ENCODE measurements around the gene SLC22A5. TPM values are rescaled to one million over a fixed set of nuclear protein-coding genes. Genes with fewer than 3 reads are reported as not detected.

Gene SLC22A5
- polyA plus RNA-seq, 2 of the 4 experiments (the other 2 are of a cell fraction): 27.4 to 35.3 TPM

DNA sequence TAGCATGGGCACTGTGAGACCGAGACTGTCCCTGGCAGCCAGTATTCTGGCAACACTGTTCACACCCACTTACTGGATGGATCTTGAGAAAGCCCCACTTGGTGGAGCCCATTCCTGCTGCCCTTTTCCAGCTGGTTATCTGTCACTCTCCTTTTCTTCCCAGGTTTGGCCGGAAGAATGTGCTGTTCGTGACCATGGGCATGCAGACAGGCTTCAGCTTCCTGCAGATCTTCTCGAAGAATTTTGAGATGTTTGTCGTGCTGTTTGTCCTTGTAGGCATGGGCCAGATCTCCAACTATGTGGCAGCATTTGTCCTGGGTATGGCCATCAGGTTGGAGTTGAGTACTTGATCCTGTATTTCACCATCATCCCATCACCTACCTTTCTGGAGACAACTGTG, 14.5 kb downstream of the SLC22A5 start:
- 96% methylated on average over 5 of the region's 5 CpGs for WGBS (ENCODE audit: missing lambda C conversion rate)
- TF ChIP-seq, protein P1, sequence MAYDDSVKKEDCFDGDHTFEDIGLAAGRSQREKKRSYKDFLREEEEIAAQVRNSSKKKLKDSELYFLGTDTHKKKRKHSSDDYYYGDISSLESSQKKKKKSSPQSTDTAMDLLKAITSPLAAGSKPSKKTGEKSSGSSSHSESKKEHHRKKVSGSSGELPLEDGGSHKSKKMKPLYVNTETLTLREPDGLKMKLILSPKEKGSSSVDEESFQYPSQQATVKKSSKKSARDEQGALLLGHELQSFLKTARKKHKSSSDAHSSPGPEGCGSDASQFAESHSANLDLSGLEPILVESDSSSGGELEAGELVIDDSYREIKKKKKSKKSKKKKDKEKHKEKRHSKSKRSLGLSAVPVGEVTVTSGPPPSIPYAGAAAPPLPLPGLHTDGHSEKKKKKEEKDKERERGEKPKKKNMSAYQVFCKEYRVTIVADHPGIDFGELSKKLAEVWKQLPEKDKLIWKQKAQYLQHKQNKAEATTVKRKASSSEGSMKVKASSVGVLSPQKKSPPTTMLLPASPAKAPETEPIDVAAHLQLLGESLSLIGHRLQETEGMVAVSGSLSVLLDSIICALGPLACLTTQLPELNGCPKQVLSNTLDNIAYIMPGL (CRISPR knock-in tag; IDR thresholded peaks at IDR 0.05; ENCODE audit: borderline replicate concordance): no peak
- TF ChIP-seq, protein P2, sequence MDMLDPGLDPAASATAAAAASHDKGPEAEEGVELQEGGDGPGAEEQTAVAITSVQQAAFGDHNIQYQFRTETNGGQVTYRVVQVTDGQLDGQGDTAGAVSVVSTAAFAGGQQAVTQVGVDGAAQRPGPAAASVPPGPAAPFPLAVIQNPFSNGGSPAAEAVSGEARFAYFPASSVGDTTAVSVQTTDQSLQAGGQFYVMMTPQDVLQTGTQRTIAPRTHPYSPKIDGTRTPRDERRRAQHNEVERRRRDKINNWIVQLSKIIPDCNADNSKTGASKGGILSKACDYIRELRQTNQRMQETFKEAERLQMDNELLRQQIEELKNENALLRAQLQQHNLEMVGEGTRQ (IDR thresholded peaks at IDR 0.05): no peak
- TF ChIP-seq HOXB5 (CRISPR knock-in tag; IDR thresholded peaks at IDR 0.05) (no peak), KDM5A (IDR thresholded peaks at IDR 0.05) (no peak)
- Histone ChIP-seq H3K4me3 (no peak overlapping the region), H3K4me1 (peaks cover 49% of the 10 kb centered on the region), H3K9me3 (no peaks in the 10 kb centered on the region), H3K4me2 (no peak overlapping the region), H3K27ac (peak overlapping the region in 1 of 2 experiments; percentile 92; a peak in 2 of 6 replicates)
- ATAC-seq (no peak), DNase-seq (ENCODE audit: low read depth in 1 of 2, low spot score in 1 of 2) (no peak), FAIRE-seq (no peak)
- ChIA-PET CTCF (interaction anchor here (0.8 to 9.4 kb wide), 13 partner anchors 9 to 435 kb away, joined by 3 to 98 read pairs (median 7); partner anchors contain the start of genes IRF1, SLC22A4 and SLC22A5), POLR2A (no interaction called here)

DNA sequence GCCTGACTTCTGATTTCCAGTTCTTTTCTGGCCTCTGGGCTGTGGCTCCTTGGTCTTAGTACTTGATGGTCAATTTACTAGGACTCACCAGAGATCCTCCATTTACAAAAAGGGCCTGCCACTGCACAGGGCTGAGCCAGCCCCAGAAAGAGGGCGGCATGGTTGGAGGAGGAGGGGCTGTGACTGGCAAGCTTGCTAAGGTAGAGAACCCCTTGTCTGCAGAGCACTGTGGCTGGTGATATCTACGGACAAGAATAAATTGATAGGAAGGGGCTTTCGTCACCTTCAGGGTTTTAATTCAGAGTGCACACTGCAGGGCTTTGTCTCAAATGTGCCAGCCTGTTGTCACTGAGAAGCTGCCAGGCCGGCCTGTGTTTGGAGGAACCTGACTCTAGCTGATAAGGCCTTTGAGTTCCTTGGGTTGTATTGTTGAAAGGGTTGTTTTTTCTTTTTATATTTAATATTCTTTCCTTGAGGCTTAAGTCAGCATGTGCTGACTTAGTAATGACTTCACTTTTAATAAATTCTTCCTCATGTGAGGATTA, 15.1 kb downstream of the SLC22A5 start:
- no peak for FAIRE-seq
- Histone ChIP-seq H3K4me2 (no peak overlapping the region), H3K4me1 (peaks cover 55% of the 10 kb centered on the region), H3K4me3 (no peak overlapping the region), H3K9me3 (no peaks in the 10 kb centered on the region), H3K27ac (peak overlapping the region; percentile 92 to 94; a peak in 4 of 6 replicates)
- 91% methylated on average over 4 of the region's 4 CpGs for WGBS (ENCODE audit: missing lambda C conversion rate)
- POLR2A ChIA-PET: no interaction called here
- CTCF ChIA-PET: interaction anchor here (0.8 to 9.4 kb wide), 15 partner anchors 9 to 435 kb away, joined by 3 to 98 read pairs (median 7); partner anchors contain the start of genes IRF1, SLC22A4 and SLC22A5
- TF ChIP-seq FOXS1 (CRISPR knock-in tag; IDR thresholded peaks at IDR 0.05): no peak
- no peak for TF ChIP-seq POLR2AphosphoS2 (conservative IDR thresholded peaks at IDR 0.05; ENCODE audit: low read length)
- TF ChIP-seq, protein P1 (CRISPR knock-in tag; IDR thresholded peaks at IDR 0.05; ENCODE audit: borderline replicate concordance): no peak
- no peak for TF ChIP-seq RFX5 (IDR thresholded peaks at IDR 0.05)
- no peak for TF ChIP-seq TP53 (CRISPR knock-in tag; IDR thresholded peaks at IDR 0.05)
- TF ChIP-seq KDM1A (IDR thresholded peaks at IDR 0.05; ENCODE audit: low read depth): no peak
- TF ChIP-seq TFCP2L1 (CRISPR knock-in tag; IDR thresholded peaks at IDR 0.05): no peak
- no peak for TF ChIP-seq CBX8 (IDR thresholded peaks at IDR 0.05)
- TF ChIP-seq HOXB13 (CRISPR knock-in tag; IDR thresholded peaks at IDR 0.05; ENCODE audit: low read depth): no peak
- TF ChIP-seq, protein P3, sequence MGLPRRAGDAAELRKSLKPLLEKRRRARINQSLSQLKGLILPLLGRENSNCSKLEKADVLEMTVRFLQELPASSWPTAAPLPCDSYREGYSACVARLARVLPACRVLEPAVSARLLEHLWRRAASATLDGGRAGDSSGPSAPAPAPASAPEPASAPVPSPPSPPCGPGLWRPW (IDR thresholded peaks at IDR 0.05): no peak
- no peak for TF ChIP-seq HOXA7 (CRISPR knock-in tag; IDR thresholded peaks at IDR 0.05)
- no peak for TF ChIP-seq FOSB (CRISPR knock-in tag; IDR thresholded peaks at IDR 0.05)
- TF ChIP-seq EHMT2 (IDR thresholded peaks at IDR 0.05; ENCODE audit: low read depth): no peak
- TF ChIP-seq SMC3 (IDR thresholded peaks at IDR 0.05): no peak
- TF ChIP-seq CEBPB (IDR thresholded peaks at IDR 0.05): no peak
- TF ChIP-seq KDM5A (IDR thresholded peaks at IDR 0.05): no peak
- ATAC-seq: no peak
- no peak for DNase-seq (ENCODE audit: low read depth in 1 of 2, low spot score in 1 of 2)
